HepG2 (cell line): ENCODE measurements around the gene KLHDC8B. TPM values are rescaled to one million over a fixed set of nuclear protein-coding genes. Genes with fewer than 3 reads are reported as not detected.
A peak's percentile ranks its signal among the peaks of the same experiment; 100 is the strongest.

Experiments used
- ARID3A ChIP-seq: IDR thresholded peaks from 2 replicates; pipeline ENCODE4 v1.6.1; 2012; ENCODE audit warnings: low read depth, low read length, improper control_type of control experiment
- ATF2 ChIP-seq: sonication (generic); formaldehyde crosslinking; IDR thresholded peaks from 2 replicates; pipeline ENCODE4 v1.4.0; 2020; ENCODE audit warnings: missing genetic modification reagents
- BCL6 ChIP-seq: IDR thresholded peaks from 2 replicates; pipeline ENCODE4 v1.6.1; 2016; ENCODE audit warnings: missing genetic modification reagents, missing compliant biosample characterization
- CBX5 ChIP-seq: sonication (generic); formaldehyde crosslinking; IDR thresholded peaks from 2 replicates; pipeline ENCODE4 v1.4.0; 2020; ENCODE audit warnings: missing genetic modification reagents, borderline replicate concordance
- ELF1 ChIP-seq: sonication (generic); formaldehyde crosslinking; IDR thresholded peaks from 2 replicates; pipeline ENCODE4 v1.4.0; 2020; ENCODE audit warnings: missing genetic modification reagents
- ELF3 ChIP-seq: IDR thresholded peaks from 2 replicates; pipeline ENCODE4 v1.6.1; 2016; ENCODE audit warnings: missing genetic modification reagents, missing compliant biosample characterization
- HBP1 ChIP-seq: IDR thresholded peaks from 2 replicates; pipeline ENCODE4 v1.6.1; 2016; ENCODE audit warnings: low read depth, control low read depth
- JUNB ChIP-seq: sonication (generic); formaldehyde crosslinking; IDR thresholded peaks from 2 replicates; pipeline ENCODE4 v1.8.0; 2022; ENCODE audit warnings: missing genetic modification reagents, mild to moderate bottlenecking, borderline replicate concordance
- MAFK ChIP-seq, 2 experiments: IDR thresholded peaks in 1 of 2; conservative IDR thresholded peaks in 1 of 2; 2 replicates each; pipeline ENCODE4 v1.6.1; 2011; ENCODE audit warnings: improper control_type of control experiment in 2 of 2, low read length in 2 of 2
- MED1 ChIP-seq: sonication (generic); formaldehyde crosslinking; IDR thresholded peaks from 2 replicates; pipeline ENCODE4 v1.4.0; 2020; ENCODE audit warnings: missing genetic modification reagents
- MEF2D ChIP-seq: sonication (generic); formaldehyde crosslinking; IDR thresholded peaks from 2 replicates; pipeline ENCODE4 v1.5.1; 2020; ENCODE audit warnings: mild to moderate bottlenecking, missing genetic modification reagents
- PITX1 ChIP-seq: sonication (generic); formaldehyde crosslinking; IDR thresholded peaks from 2 replicates; pipeline ENCODE4 v1.5.1; 2020; ENCODE audit warnings: mild to moderate bottlenecking, missing genetic modification reagents
- RCOR2 ChIP-seq: IDR thresholded peaks from 2 replicates; pipeline ENCODE4 v1.6.1; 2016; ENCODE audit warnings: missing biosample characterization, missing genetic modification reagents
- SALL1 ChIP-seq: sonication (generic); formaldehyde crosslinking; IDR thresholded peaks from 2 replicates; pipeline ENCODE4 v1.8.0; 2022; ENCODE audit warnings: mild to moderate bottlenecking, missing genetic modification reagents
- SPEN ChIP-seq: sonication (generic); formaldehyde crosslinking; IDR thresholded peaks from 2 replicates; pipeline ENCODE4 v1.5.1; 2020; ENCODE audit warnings: low read depth, mild to moderate bottlenecking, missing genetic modification reagents
- TBX2 ChIP-seq: sonication (generic); formaldehyde crosslinking; IDR thresholded peaks from 2 replicates; pipeline ENCODE4 v1.5.0; 2020; ENCODE audit warnings: missing genetic modification reagents, mild to moderate bottlenecking, borderline replicate concordance
- TEF ChIP-seq: sonication (generic); formaldehyde crosslinking; IDR thresholded peaks from 2 replicates; pipeline ENCODE4 v1.5.0; 2020; ENCODE audit warnings: missing genetic modification reagents
- ZFX ChIP-seq: sonication (generic); formaldehyde crosslinking; IDR thresholded peaks from 2 replicates; pipeline ENCODE4 v1.4.0; 2020; ENCODE audit warnings: mild to moderate bottlenecking, low read depth, missing genetic modification reagents, moderate library complexity
- ZMYM2 ChIP-seq: sonication (generic); formaldehyde crosslinking; IDR thresholded peaks from 2 replicates; pipeline ENCODE4 v1.8.0; 2022; ENCODE audit warnings: mild to moderate bottlenecking, missing genetic modification reagents
- ZSCAN31 ChIP-seq: sonication (generic); formaldehyde crosslinking; IDR thresholded peaks from 2 replicates; pipeline ENCODE4 v1.5.0; 2020; ENCODE audit warnings: low read depth, mild to moderate bottlenecking, missing genetic modification reagents
- polyA plus RNA-seq, 8 experiments: library from polyadenylated mRNA; depleted of rRNA in 3 of 8; stranded (reverse) in 7 of 8; unstranded in 1 of 8; fragments of >200 nt; fragmentation: Illumina TruSeq in 4 of 8; extraction: Trizol in 4 of 8; gene quantifications; 2 replicates each; pipeline versions ENCODE4 v1.2.1 to v1.2.3, GENCODE V29; 2011 to 2016; ENCODE audit warnings: low read depth in 4 of 8, missing spikeins in 1 of 8, mixed read lengths in 1 of 8; ENCODE audit not compliant: insufficient read depth in 1 of 8
- total RNA-seq, 5 experiments: library from RNA; depleted of rRNA; stranded (reverse); fragments of >200 nt; fragmentation: Illumina TruSeq; extraction: Trizol; gene quantifications; 2 replicates each; pipeline ENCODE4 v1.2.3, GENCODE V29; 2016; ENCODE audit warnings: low read depth in 1 of 5
- TF ChIP-seq, protein P1 (sequence below): sonication (generic); formaldehyde crosslinking; IDR thresholded peaks from 2 replicates; pipeline ENCODE4 v1.4.0; 2020; ENCODE audit warnings: missing genetic modification reagents
- TF ChIP-seq, protein P2 (sequence below): sonication (generic); formaldehyde crosslinking; IDR thresholded peaks from 2 replicates; pipeline ENCODE4 v1.4.0; 2020; ENCODE audit warnings: missing genetic modification reagents

The KLHDC8B gene
- total and polyA plus RNA-seq, 2 of the 13 experiments (the other 11 are each of a cell fraction or from before 2014, with no cell fraction given) = 17.2 to 17.8 TPM

- peak; percentile 88 for TF ChIP-seq PITX1
- TF ChIP-seq ZMYM2 (CRISPR knock-in tag) = peak; percentile 95
- peak; percentile 78 for TF ChIP-seq ELF3 (CRISPR knock-in tag)
- TF ChIP-seq MEF2D = peak; percentile 73; the same call in 1 of the 2 replicates
- peak; percentile 38; the same call in 1 of the 2 replicates for TF ChIP-seq ELF1
- peak; percentile 90 for TF ChIP-seq SALL1
- TF ChIP-seq MAFK (conservative IDR thresholded peaks at IDR 0.05 in 1 of 2, IDR thresholded peaks at IDR 0.05 in 1 of 2; ENCODE audit: low read length in 2 of 2) = peak; percentile 96 to 99
- peak; percentile 67; the same call in 1 of the 2 replicates for TF ChIP-seq ATF2 (CRISPR knock-in tag)
- peak; percentile 61; the same call in 1 of the 2 replicates for TF ChIP-seq ARID3A
- TF ChIP-seq, protein P1, sequence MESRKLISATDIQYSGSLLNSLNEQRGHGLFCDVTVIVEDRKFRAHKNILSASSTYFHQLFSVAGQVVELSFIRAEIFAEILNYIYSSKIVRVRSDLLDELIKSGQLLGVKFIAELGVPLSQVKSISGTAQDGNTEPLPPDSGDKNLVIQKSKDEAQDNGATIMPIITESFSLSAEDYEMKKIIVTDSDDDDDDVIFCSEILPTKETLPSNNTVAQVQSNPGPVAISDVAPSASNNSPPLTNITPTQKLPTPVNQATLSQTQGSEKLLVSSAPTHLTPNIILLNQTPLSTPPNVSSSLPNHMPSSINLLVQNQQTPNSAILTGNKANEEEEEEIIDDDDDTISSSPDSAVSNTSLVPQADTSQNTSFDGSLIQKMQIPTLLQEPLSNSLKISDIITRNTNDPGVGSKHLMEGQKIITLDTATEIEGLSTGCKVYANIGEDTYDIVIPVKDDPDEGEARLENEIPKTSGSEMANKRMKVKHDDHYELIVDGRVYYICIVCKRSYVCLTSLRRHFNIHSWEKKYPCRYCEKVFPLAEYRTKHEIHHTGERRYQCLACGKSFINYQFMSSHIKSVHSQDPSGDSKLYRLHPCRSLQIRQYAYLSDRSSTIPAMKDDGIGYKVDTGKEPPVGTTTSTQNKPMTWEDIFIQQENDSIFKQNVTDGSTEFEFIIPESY (CRISPR knock-in tag) = 0 out of 2 replicates have a peak, but pooled peaks have one; percentile 36
- 0 out of 2 replicates have a peak, but pooled peaks have one; percentile 62 for TF ChIP-seq HBP1 (CRISPR knock-in tag)
- TF ChIP-seq, protein P2, sequence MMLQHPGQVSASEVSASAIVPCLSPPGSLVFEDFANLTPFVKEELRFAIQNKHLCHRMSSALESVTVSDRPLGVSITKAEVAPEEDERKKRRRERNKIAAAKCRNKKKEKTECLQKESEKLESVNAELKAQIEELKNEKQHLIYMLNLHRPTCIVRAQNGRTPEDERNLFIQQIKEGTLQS (CRISPR knock-in tag) = peak; percentile 87
- TF ChIP-seq RCOR2 (CRISPR knock-in tag) = peak; percentile 89
- peak; percentile 70 for TF ChIP-seq BCL6 (CRISPR knock-in tag)
- peak; percentile 76; the same call in 1 of the 2 replicates for TF ChIP-seq JUNB (CRISPR knock-in tag)
- peak; percentile 90 for TF ChIP-seq ZFX (CRISPR knock-in tag)
- TF ChIP-seq TEF = peak; percentile 98
- TF ChIP-seq CBX5 (CRISPR knock-in tag) = peak; percentile 80; the same call in 1 of the 2 replicates
- peak; percentile 66 for TF ChIP-seq ZSCAN31 (CRISPR knock-in tag)
- TF ChIP-seq SPEN (CRISPR knock-in tag) = 0 out of 2 replicates have a peak, but pooled peaks have one; percentile 68
- peak; percentile 95 for TF ChIP-seq MED1 (CRISPR knock-in tag)
- TF ChIP-seq TBX2 (CRISPR knock-in tag) = peak; percentile 76
These were observed 47.1 kb downstream of the KLHDC8B start (continued) for GRCh38 chr3:49218471-49218989.
